AG04449 (cell line): ENCODE measurements around the gene ATG16L2.

Experiments
- CTCF ChIA-PET: fragments of 350-600 bp; formaldehyde crosslinking; extraction: SDS; loops from one replicate; lab custom pipeline; 2021; ENCODE audit warnings: antibody characterized with exemption; lab: Yijun Ruan, JAX
- POLR2A ChIA-PET: fragments of 400-600, 350-600 bp; formaldehyde crosslinking; extraction: SDS; loops from one replicate; lab custom pipeline; 2020; ENCODE audit warnings: antibody characterized with exemption, inconsistent platforms; lab: Yijun Ruan, JAX
- DNase-seq: peaks from one replicate; pipeline ENCODE4 v3.0.0-alpha.2; 2010; ENCODE audit warnings: low read depth, low spot score
- H3K4me3 ChIP-seq: 2 replicates; pipeline ENCODE4 v1.5.1; 2011; ENCODE audit warnings: low read depth, mild to moderate bottlenecking, control low read depth, low read length
- CTCF ChIP-seq: IDR thresholded peaks from one replicate; pipeline ENCODE4 v1.5.1; 2011; ENCODE audit warnings: mild to moderate bottlenecking, moderate library complexity, low read length, control low read depth, inconsistent platforms; ENCODE audit not compliant: insufficient read depth; ENCODE audit errors: missing control alignments

ATG16L2 gene

GRCh38 chr11:72769680-72770079 is 44.5 kb upstream of the ATG16L2 start:
- TF ChIP-seq CTCF: no peak
- H3K4me3 ChIP-seq: no peak overlapping the region
- ChIA-PET CTCF (interaction anchor here (5.9 kb wide), 1 partner anchor 24 kb away, joined by 27 read pairs; the partner anchor contains the start of gene STARD10), POLR2A (no interaction called here)
- DNase-seq: no peak

- DNase-seq: no peak
- no peak for TF ChIP-seq CTCF
- H3K4me3 ChIP-seq: no peak overlapping the region
- ChIA-PET POLR2A (no interaction called here), CTCF (interaction anchor here (1.2 to 5.9 kb wide), 3 partner anchors 16 to 46 kb away, joined by 4 to 27 read pairs (median 7); partner anchors contain the start of gene STARD10)
Observed at GRCh38 chr11:72770799-72771198, 43.4 kb upstream of the ATG16L2 start.

GRCh38 chr11:72771507-72771906 is 42.7 kb upstream of the ATG16L2 start:
- POLR2A ChIA-PET: interaction anchor here (0.6 kb wide), 1 partner anchor 135 kb away, joined by 3 read pairs; no protein-coding TSS in a partner anchor

GRCh38 chr11:72772059-72772458 is 42.2 kb upstream of the ATG16L2 start:
- no peak for TF ChIP-seq CTCF
- ChIA-PET POLR2A (interaction anchor here (0.6 kb wide), 1 partner anchor 135 kb away, joined by 3 read pairs; no protein-coding TSS in a partner anchor), CTCF (interaction anchor here (1.2 to 5.9 kb wide), 10 partner anchors 9 to 341 kb away, joined by 3 to 27 read pairs (median 4); partner anchors contain the start of gene STARD10)
- no peak for DNase-seq
- no peak overlapping the region for H3K4me3 ChIP-seq

More at GRCh38 chr11:72771507-72771906, 42.7 kb upstream of the ATG16L2 start:
- DNase-seq: no peak
- no peak for TF ChIP-seq CTCF
- no peak overlapping the region for H3K4me3 ChIP-seq
- CTCF ChIA-PET: interaction anchor here (0.7 to 5.9 kb wide), 6 partner anchors 10 to 340 kb away, joined by 3 to 27 read pairs (median 4); partner anchors contain the start of gene STARD10

- ChIA-PET POLR2A (no interaction called here), CTCF (interaction anchor here (0.9 to 5.9 kb wide), 10 partner anchors 9 to 50 kb away, joined by 3 to 27 read pairs (median 4); partner anchors contain the start of gene STARD10)
- no peak overlapping the region for H3K4me3 ChIP-seq
- DNase-seq: peak; percentile 69
- no peak for TF ChIP-seq CTCF
Observed at GRCh38 chr11:72773291-72773690, 40.9 kb upstream of the ATG16L2 start.

- DNase-seq: no peak
- CTCF ChIA-PET: interaction anchor here (0.9 to 5.9 kb wide), 8 partner anchors 8 to 50 kb away, joined by 3 to 27 read pairs (median 4); partner anchors contain the start of gene STARD10
- POLR2A ChIA-PET: no interaction called here
- H3K4me3 ChIP-seq: no peak overlapping the region
- no peak for TF ChIP-seq CTCF
Observed at GRCh38 chr11:72773696-72774095, 40.5 kb upstream of the ATG16L2 start.
